CD1c-positive myeloid dendritic cell (primary cell): ENCODE results near the gene DSTN.

Experiments used
- DNase-seq: peaks from one replicate; pipeline ENCODE4 v3.0.0-alpha.2; 2016; ENCODE audit errors: extremely low spot score

Gene DSTN

DNA sequence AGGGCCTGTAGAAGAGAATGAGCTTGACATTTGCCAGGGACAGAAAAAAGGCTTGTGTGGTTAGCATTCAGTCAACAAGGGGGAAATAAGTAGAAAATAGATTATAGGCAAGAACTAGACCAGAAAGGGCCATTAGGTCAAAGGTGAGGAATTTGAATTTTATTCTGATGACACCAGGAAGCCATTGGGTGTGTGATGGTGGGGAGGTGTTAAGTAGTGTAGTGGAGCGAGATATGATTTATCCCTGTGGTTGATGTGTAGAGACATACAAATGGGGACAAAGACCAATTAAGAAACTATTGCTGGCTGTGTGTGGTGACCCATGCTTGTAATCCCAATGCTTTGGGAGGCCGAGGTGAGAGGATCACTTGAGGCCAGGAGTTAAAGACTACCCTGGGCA lies 11.0 kb downstream of the DSTN start:
- DNase-seq, result no peak

DNA sequence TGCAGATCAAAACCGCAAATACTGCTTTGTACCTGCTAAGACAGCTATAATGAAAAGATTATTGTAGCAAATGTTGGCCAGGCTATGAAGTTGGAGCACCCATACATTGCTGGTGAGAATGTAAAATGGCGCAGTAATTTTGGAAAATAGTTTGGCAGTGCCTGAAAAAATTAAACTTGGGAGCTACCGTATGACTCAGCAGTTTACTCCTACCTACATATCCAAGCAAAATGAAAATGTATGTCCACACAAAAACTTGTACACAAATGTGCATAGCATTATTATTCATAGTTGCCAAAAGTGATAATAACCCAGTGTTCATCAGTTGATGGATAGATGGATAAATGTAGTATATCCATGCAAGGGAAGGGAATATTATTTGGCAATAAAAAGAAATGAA lies 13.3 kb downstream of the DSTN start:
- DNase-seq, result no peak

DNA sequence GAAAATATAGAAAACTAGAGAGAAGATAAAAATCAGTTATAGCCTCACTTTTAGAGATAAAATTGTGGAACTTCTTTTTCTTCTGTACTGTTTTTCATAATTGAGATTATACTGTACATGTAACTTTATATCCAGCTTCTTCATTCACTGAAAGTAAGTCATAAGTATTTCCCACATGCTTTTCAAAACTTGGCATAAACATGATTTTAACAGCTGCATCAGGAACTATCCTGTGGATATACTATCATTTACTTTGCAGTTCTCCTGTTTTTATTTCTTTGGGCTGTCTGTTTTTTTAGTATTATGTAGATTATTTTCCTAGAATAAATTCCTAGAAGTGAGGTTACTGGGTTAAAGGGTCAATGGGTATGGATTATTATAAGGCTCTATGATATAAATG lies 14.8 kb downstream of the DSTN start:
- DNase-seq, result no peak

DNA sequence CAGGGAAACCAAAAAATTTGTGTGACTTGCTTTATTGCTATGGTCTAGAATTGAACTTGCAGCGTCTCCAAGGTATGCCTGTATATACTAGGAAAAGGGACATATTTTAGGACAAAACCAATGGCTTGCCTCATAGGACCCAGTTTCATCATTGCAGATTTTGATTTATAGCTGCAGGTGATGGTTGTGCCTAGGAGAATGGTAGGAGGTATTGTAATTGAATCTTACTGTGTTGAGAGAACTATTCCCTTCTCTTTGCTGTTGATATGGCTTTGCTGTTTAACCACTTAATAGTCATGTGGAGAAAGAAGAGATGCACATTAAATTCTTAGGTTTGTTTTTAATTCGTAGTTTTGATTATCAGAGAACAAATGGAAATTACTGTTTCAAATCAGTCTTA lies 16.4 kb downstream of the DSTN start:
- no peak for DNase-seq

DNA sequence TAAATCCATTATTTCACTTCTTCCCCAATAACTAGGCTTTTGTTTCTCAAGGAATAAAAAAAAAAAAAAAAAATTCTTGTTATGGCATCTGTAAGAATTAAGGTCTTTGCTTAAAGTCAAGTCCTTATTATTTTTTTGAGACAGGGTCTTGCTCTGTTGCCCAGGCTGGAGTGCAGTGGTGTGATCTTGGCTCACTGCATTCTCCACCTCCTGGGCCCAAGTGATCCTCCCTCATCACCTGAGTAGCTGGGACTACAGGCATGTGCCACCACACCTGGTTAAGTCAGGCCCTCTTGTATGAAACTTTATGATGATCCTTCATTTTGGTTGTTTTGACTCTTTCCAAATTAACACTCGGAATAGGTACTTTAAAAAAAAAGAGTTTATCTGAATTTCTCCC lies 17.3 kb downstream of the DSTN start:
- no peak for DNase-seq

DNA sequence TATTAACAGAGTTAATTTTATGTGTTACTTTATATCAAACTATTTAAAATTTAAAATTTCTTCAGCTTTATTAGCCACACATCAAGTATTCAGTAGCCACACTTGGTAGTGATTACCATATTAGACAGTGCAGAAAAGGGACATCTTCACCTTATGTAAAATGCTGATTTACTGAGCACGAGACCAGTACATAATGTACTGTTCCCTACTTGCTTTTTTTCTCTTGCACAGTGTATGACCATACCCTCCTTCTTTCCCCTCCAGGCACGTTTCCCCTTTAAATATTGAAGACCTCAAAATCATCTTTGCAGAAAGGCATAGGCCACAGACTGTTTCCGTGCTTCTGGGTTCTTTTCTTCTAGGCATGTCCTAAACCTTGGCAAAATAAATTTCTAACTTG lies 17.9 kb downstream of the DSTN start:
- DNase-seq, result no peak

DNA sequence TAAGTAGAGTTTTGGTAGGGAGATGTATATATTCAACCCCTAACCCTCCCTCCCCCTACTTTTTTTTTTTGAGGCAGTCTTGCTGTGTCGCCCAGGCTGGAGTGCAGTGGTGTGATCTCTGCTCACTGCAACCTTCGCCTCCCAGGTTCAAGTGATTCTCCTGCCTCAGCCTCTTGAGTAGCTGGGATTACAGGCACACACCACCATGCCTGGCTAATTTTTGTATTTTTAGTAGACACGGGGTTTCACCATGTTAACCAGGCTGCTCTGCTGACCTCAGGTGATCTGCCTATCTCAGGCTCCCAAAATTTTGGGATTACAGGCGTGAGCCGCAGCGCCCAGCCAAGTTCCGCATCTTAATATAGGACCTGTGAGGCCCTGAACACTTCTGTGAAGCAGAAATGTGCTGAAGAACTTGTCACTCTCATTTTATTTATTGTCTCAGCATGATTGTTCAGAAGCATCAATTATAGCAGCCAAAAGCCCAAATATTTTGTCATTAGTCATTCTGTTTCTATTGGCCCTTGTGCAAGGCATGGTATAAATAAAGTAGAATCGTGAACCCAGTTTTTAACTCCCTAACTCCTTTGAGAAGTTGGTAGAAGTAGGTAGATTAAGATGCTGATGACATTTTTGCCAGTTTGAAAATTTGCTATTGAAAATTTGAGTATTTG lies 19.4 kb downstream of the DSTN start:
- DNase-seq, result no peak

DNA sequence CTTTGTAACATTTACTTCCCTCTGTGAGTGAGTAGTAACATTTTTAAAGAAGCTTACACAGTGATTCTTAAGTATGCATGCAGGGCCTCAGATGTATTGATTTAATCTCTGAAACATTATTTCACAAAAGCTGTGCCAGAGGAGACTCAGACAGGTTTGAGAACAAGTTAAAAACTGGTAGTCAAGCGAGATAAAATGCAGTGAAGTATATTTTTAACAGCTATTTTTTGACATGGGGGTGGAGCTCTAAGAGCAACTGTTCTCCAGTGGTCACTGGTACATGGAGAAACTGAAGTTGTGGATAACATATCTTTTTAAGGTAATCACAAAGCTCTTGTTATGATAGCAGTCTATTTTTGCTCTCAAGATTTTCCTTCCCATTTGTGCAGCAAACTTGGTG lies 20.4 kb downstream of the DSTN start:
- DNase-seq, result no peak

DNA sequence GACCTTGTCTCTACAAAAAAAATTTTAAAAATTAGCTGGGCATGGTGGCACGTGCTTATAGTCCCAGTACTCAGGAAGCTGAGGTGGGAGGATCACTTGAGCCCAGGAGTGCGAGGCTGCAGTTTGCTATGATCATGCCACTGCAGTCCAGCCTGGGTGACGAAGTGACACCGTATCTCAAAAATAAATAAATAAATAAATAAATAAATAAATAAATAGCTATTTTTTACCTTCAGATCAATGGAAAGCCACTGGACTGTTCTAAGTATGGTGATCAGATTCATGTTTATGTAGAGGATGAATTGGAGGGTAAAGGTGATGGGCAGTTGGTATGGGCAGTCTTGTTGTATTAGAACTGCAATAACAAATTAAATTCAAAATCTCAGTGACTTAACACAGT lies 24.0 kb downstream of the DSTN start:
- DNase-seq, result no peak

DNA sequence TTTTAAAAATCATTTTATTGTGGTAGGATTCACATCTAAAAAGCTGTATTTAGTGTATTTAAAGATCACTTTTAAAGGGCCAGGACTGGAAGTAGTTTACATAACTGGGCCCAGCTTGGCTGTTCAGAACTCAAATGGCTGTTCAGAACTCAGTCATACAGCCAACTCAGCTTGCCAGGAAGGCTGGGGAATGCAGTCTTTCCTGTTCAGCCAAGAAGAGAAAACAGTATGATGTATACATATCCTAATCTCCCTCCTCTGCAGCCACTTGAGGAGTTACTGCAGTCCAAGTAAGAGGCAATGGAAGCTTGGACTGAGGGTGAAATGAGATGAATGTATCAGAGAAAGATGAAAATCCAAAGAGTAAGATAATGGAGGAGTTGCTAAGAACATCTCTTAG lies 24.6 kb downstream of the DSTN start:
- DNase-seq, result no peak

DNA sequence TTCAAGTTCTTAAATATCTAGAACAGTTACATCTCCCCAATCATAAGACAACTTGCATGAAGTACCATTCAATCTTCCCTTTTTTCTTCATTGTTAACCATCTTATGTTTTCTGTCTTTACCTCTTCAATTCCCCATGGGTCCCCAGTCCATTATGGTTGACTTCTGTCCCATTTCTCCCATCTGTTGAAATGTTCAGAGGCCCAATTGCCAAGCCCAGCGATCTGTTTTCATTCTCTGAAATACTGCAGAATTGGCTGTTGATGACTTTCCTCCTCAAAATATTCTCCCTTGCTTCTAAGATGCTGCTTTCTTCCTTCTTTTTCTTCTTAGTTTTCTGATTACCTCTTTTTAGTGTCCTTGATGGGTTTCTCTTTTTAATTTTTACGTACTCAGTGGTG lies 26.0 kb downstream of the DSTN start:
- DNase-seq, result no peak

DNA sequence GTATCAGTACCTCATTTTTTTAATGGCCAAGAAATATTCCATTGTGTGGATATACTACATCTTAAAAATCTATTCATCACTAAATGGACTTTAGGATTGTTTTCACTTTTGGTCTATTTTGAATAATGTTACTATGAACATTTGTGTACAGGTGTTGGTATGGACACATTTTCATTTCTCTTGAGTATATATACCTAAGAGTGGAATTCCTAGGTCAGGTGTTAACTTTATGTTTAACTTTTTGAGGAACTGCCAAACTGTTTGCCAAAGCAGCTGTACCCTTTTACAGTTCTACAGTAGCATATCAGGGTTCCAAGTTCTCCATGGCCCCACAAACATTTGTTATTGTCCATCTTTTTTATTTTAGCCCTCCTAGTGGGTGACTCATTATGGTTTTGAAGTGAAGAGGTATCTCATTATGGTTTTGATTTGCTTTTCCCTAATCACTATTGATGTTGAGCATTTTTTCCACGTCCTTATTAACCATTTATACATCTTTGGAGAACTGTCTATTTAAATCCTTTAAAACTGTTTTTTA lies 28.2 kb downstream of the DSTN start:
- no peak for DNase-seq

DNA sequence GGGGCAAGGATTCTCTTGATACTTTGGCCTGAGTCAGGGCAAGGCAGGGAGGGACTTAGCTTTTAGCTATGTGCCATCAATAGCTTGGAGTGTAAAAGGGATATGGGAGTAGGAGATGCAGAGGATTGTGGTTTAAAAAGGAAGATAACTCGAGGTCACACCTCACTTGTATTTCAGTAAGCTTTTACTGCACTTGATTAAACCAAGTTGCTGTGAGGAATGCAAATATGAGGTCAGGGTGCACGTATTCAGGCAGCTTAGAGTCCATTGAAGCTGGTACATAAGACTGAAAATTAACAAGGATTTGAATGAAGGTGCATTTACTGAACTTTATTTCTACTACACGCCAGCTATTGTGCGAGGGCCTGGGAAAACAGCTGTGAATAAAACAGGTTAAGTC lies 32.1 kb downstream of the DSTN start:
- no peak for DNase-seq

DNA sequence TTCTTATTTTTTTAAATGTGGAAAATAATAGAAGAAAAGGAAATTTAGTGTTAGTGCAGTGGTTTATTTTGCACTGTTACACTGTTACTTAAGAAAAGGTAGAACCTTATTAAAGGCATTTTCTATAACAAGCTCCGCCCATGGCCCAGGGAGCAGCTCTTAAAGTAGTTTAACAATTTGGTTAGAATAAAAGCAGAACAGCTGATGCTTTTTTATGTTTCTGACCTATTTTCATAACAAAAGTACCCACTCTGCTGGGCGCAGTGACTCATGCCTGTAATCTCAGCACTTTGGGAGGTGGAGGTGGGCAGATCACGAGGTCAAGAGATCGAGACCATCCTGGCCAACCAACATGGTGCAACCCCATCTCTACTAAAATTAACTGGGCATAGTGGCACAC lies 32.6 kb downstream of the DSTN start:
- DNase-seq, result no peak

DNA sequence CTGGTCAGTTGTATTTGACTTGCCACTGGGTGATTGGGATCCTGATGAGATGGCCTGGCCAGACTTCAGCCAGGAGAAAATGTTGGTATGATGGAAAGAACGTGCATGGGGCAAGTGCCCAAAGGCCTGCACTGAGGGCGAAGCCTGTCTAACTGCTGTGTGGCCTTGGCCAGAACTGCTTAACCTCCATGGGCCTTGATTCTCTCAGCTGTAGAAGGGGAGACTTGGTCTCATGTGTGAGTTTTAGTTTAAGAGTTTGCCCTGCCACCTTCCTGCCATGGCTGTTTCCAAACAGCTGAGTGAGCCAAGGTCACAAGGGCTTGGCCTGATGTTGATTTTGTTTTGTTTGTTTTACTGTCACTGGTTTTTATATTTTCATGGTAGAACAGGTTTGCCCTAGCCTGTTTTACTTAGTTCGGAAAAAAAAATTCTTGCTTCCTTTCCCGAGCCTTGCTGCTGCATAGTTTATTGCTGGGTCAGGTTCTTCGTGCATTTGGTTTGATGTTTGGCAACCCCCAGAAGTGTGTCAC lies 35.3 kb downstream of the DSTN start:
- DNase-seq, result no peak

DNA sequence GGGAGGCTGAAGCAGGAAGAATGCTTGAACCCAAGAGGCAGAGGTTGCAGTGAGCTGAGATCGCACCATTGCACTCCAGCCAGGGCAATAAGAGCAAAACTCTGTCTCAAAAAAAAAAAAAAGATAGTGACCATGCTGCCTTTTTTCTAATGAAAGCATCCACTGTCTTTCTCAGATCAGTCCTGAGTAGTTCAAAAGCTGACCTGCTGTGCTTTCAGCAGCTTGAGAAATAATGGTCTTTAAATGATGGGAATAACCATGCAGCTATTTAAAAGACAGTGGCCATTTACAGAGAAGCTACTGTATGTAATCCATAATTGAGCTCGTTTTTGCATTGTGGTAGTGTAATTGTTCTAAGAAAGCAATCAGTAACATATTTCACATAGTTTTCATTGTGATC lies 36.1 kb downstream of the DSTN start:
- DNase-seq, result no peak

DNA sequence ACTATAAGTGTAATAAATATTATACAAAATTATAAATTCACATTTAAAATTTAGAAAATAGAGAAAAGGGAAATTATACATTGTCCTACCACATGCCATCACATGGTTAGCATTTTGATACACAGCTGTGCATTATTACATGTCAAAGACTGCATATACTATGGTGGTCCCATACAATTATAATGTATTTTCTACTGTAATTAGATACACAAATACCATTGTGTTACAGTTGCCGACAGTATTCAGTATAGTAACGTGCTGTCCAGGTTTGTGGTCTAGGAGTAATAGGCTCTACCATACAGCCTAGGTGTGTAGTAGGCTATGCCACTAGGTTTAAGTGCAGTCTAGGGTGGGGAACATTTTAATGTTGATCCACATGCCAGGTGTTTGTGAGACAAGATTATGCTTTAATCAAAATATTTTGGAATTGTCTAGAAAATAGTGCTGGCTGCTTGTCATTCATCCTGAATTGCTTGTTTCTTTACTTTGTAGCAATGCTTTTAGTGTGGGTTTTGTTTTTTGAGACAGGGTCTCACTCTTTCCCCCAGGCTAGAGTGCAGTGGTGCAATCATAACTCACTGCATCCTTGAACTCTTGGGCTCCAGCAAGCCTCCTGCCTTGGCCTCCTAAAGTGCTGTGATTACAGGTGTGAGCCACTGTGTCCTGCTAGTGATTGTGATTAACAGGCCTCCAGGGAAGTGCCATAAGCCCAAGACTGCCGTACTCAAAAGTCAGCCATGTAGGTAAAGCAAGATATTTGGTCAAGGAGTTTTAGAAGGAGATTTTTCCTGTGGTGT lies 39.0 kb downstream of the DSTN start:
- DNase-seq, result no peak

DNA sequence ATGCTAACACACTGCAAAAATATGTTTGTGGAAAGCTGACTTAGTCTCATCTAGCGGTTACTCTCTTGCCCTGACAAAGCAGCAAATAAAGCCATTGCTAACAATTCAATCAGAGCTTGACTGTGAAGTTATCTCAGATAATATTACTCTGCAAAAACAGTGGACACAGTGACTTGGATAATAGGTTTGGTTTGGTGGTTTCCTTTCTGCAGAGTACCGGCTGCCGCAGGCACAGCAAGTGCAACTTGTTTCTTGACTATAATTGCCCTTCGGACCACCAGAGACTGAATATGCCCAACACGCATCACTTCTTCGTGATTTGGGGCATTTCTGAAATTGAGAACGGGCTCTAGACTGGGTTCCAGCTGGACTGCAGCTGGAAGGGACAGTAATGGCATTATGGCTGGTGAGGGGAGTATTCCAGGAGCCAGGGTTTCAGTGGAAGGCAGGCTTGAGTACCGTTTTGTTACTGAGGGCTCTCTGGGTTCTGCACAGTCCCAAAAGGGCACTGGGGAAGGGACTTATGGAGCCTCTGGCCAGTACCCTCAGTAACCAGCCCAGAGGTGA lies 40.0 kb downstream of the DSTN start:
- DNase-seq, result no peak

DNA sequence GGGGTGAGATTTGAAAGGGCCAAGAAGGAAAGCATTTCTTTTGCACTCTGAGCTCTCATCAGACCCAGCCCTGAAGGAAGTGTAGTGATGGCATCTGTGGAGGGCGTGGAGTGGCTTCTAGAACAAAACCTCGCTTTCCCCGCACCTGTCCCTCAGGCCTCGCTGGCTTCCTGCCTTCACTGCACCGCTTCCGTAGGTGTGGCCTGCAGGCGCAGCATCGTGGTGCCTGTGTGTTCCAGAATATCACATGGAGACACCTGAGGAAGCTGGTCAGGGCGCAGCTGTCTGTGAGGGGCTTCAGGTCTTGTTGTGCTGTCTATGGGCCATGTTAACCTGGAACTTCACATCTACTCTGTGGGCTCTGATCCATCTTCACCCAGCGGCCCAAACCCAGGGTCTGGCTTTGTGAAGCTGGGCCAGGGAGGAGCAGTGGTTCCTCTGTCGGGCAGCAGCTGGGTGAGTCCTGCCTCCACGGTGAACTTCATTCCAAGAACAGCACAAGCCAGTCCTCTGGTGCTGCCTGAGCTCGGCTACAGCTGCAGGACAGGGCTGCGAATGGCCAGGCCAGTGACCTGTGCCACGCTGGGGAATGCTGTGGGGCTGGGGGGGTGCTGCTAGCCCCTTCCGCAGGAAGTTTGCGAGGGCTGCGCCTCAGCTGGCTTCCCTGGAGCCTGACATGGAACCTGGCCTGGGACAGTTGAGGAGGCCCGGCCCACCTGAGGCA lies 40.9 kb downstream of the DSTN start:
- DNase-seq, result no peak

DNA sequence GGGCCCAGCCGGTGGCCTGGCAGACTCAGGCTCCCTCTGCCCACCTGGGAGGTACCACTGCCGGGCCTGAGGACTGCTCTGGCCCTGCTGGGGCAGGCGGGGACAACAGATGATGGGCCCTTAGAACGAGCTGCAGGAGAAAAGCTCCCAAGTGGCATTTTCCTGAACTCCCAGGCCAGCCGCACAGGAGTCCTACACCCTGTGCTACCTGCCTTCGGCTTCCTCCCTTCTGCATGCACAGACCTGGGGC lies 41.3 kb downstream of the DSTN start:
- no peak for DNase-seq

DNA sequence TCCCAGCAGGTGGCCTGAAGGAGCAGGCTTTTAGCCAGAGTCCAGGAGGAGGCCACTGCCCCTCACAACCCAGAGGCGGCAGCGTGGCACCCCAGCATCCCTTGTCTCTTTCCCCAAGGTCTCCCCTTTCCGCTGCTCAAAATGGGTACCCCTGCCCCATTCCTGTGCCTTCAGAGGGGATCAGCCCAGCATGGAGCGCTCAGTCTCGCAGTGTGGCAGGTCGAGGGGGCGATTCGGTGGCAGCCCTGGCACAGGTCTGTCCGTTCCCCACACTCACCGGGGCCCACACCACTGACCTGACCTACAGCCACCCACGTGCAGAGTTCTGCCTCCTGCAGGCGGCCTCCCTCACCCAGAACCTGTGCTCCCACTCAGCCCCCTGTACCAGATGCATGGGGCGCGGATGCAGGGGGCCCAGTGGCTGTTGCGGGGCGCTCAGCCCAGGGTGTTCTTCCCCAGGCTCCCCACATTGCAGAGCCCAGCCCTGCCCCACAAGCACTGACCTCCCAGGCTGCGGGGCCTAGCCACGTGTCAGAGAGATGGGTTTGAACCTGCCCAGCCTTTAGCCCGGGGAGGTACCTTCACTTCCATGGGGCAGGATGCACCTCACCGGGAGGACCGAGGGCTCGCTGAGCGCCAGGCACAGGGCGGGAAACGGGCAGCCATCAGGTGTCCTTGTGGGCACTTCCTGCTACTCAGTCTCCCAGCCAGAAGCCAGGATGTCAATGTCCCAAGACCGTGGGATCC lies 41.8 kb downstream of the DSTN start:
- no peak for DNase-seq
